GM19328 (cell line): ENCODE measurements around the gene LRRC47.

Experiments used
- ATAC-seq: cut with Tn5 transposase; IDR thresholded peaks from one replicate; pipeline ENCODE4 v1.9.1; 2021; ENCODE audit warnings: mild to moderate bottlenecking, moderate library complexity; ENCODE audit not compliant: unreplicated experiment

The LRRC47 gene

GRCh38 chr1:3733883-3734589, 62.3 kb downstream of the LRRC47 start:
- ATAC-seq: no peak

DNA sequence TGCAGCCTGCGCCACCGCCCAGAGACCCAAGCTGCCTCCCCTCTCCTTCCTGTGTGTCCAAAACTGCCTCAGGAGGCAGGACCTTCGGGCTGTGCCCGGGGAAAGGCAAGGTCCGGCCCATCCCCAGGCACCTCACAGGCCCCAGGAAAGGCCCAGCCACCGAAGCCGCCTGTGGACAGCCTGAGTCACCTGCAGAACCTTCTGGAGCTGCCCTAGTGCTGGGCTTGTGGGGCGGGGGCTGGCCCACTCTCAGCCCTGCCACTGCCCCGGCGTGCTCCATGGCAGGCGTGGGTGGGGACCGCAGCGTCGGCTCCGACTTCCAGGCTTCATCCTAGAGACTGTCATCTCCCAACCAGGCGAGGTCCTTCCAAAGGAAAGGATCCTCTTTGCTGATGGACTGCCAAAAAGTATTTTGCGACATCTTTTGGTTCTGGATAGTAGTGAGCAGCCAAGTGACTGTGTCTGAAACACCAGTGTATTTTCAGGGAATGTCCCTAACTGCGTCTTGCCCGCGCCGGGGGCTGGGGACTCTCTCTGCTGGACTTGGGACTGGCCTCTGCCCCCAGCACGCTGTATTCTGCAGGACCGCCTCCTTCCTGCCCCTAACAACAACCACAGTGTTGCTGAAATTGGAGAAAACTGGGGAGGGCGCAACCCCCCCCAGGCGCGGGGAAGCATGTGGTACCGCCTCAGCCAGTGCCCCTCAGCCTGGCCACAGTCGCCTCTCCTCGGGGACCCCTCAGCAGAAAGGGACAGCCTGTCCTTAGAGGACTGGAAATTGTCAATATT, 63.0 kb downstream of the LRRC47 start:
- no peak for ATAC-seq

DNA sequence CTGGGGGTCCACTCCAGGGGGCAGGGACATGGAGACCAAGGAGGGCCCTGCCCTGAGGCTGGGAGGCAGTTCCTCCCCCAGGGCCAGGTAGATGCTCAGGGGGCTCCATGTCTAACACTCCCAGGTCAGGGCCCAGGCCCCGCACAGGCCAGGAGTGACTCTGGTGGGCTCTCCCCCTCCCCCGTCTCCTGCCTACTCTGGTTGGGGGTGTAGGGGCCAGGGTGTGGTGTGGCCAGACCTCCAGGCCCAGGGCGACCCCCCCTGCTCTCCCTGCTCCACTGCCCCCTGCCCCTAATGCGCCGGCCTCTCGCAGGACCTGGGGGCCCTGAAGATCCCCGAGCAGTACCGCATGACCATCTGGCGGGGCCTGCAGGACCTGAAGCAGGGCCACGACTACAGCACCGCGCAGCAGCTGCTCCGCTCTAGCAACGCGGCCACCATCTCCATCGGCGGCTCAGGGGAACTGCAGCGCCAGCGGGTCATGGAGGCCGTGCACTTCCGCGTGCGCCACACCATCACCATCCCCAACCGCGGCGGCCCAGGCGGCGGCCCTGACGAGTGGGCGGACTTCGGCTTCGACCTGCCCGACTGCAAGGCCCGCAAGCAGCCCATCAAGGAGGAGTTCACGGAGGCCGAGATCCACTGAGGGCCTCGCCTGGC, 63.7 kb downstream of the LRRC47 start:
- no peak for ATAC-seq

DNA sequence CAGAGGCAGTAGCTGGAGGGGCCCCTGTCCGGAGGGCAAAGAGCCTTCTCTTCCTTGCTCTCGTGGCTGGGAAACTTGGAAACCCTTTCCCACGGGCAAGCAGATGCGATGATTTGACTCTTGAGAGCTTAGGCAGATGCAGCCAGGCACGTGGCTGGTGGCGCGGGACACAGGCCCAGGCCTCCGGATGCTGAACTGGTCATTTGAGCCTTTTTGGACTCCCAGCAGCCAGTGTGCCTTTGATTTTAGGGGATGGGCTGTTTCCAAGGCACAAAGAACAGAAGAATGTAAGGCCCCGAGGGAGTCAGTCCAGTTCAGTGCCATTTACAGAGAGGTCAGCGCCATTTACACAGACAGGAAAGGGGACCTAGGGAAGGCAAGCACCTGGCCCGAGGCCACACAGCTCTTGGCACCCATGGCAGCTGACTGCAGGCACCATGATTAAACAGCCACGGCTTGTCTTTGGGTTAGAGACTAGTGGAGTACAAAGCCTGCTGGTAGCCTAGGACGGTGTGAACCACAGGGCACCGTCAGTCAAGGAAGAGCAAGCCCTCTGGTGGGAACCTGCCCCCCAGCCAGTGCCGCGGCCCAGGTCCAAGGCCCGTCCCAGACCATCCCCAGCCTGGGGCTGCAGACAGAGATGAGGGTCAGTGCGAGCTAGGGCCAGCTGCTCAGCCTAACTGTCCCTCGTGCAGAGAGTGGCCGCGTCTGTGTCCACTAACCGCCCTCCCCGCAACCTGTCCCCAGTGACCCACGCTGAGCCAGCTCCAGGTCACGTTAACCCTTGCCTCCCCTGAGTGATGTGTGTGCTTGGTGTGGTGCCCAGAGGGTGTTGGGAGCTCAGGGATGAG, 64.5 kb downstream of the LRRC47 start:
- no peak for ATAC-seq

GRCh38 chr1:3730543-3731247, 65.6 kb downstream of the LRRC47 start:
- no peak for ATAC-seq

GRCh38 chr1:3729594-3730542, 66.4 kb downstream of the LRRC47 start:
- no peak for ATAC-seq
